ENCODE data around the gene GULP1. TPM values are rescaled to one million over a fixed set of nuclear protein-coding genes. Genes with fewer than 3 reads are reported as not detected.
A peak's percentile ranks its signal among the peaks of the same experiment; 100 is the strongest.

GULP1 gene
- total RNA-seq, 1 experiment from 2014 or later = 75.1 TPM

DNA sequence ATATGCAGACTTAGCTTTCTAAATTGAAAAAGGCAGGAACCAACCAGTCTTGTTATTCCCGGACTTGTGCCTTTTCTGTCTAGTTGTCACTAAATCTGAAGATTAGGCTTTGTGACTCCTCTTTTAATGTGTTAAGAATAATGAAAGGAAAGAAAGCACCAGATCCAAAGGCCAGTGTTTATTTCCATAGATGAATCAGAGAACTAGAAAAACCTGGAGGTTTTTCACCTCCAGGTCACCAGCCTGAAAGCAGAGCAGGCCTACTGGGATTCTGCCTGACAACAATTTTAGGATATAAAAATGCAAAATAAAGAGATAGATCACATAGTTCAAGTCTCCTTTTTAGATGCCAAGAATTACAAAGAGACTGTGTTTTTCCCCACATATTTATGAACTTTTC lies 160.4 kb downstream of the GULP1 start (continued):
- no peak for TF ChIP-seq HMGA2 (CRISPR knock-in tag; IDR thresholded peaks at IDR 0.05)
- TF ChIP-seq NR1H2 (CRISPR knock-in tag; IDR thresholded peaks at IDR 0.05) = no peak
- TF ChIP-seq ESRRA (CRISPR knock-in tag; IDR thresholded peaks at IDR 0.05; ENCODE audit: borderline replicate concordance) = no peak
- no peak for TF ChIP-seq JUN (CRISPR knock-in tag; IDR thresholded peaks at IDR 0.05)
- no peak for TF ChIP-seq ZNF671 (CRISPR knock-in tag; IDR thresholded peaks at IDR 0.05)
- TF ChIP-seq MYBL2 (CRISPR knock-in tag; IDR thresholded peaks at IDR 0.05) = no peak
- TF ChIP-seq, protein P1, sequence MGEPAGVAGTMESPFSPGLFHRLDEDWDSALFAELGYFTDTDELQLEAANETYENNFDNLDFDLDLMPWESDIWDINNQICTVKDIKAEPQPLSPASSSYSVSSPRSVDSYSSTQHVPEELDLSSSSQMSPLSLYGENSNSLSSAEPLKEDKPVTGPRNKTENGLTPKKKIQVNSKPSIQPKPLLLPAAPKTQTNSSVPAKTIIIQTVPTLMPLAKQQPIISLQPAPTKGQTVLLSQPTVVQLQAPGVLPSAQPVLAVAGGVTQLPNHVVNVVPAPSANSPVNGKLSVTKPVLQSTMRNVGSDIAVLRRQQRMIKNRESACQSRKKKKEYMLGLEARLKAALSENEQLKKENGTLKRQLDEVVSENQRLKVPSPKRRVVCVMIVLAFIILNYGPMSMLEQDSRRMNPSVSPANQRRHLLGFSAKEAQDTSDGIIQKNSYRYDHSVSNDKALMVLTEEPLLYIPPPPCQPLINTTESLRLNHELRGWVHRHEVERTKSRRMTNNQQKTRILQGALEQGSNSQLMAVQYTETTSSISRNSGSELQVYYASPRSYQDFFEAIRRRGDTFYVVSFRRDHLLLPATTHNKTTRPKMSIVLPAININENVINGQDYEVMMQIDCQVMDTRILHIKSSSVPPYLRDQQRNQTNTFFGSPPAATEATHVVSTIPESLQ (CRISPR knock-in tag; IDR thresholded peaks at IDR 0.05) = no peak
- no peak for TF ChIP-seq CREB1 (CRISPR knock-in tag; IDR thresholded peaks at IDR 0.05)
- TF ChIP-seq, protein P2, sequence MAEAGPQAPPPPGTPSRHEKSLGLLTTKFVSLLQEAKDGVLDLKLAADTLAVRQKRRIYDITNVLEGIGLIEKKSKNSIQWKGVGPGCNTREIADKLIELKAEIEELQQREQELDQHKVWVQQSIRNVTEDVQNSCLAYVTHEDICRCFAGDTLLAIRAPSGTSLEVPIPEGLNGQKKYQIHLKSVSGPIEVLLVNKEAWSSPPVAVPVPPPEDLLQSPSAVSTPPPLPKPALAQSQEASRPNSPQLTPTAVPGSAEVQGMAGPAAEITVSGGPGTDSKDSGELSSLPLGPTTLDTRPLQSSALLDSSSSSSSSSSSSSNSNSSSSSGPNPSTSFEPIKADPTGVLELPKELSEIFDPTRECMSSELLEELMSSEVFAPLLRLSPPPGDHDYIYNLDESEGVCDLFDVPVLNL (CRISPR knock-in tag; IDR thresholded peaks at IDR 0.05; ENCODE audit: borderline replicate concordance, low read depth) = no peak
- TF ChIP-seq GRHL2 (CRISPR knock-in tag; IDR thresholded peaks at IDR 0.05; ENCODE audit: insufficient replicate concordance, severe bottlenecking) = no peak

DNA sequence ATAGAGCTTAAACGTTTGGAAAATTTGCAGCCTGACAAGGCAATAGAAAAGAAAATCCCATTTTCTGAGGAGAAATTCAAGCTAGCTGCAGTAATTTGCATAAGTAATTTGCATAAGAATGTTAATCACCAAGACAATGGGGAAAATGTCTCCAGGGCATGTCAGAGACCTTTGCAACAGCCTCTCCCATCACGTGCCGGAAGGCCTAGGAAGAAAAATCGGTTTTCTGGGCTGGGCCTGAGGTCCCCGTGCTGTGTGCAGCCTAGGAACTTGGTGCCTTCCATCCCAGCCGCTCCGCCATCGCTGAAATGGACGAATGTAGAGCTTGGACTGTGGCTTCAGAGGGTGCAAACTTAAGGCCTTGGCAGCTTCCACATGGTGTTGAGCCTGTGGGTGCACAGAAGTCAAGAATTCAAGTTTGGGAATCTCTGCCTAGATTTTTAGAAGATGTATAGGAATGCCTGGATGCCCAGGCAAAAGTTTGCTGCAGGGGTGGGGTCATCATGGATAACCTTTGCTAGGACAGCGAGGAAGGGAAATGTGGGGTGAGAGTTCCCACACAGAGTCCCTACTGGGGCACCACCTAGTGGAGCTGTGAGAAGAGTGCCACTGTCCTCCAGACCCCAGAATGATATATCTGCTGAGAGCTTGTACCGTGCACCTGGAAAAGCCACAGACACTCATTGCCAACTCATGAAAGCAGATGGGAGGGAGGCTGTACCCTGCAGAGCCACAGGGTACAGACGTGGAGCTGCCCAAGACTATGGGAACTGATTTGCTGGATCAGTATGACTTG lies 164.6 kb downstream of the GULP1 start:
- H3K27ac Mint-ChIP-seq = peak overlapping the region; percentile 95
- peaks cover 75% of the 10 kb centered on the region for H3K9me3 Mint-ChIP-seq
- CTCF ChIA-PET = interaction anchor here (0.9 to 1.6 kb wide), 3 partner anchors 86 to 164 kb away, joined by 3 to 10 read pairs (median 3); partner anchors contain the start of gene GULP1
- TF ChIP-seq, protein P3, sequence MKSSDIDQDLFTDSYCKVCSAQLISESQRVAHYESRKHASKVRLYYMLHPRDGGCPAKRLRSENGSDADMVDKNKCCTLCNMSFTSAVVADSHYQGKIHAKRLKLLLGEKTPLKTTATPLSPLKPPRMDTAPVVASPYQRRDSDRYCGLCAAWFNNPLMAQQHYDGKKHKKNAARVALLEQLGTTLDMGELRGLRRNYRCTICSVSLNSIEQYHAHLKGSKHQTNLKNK (CRISPR knock-in tag; IDR thresholded peaks at IDR 0.05) = no peak
- TF ChIP-seq, protein P2 (CRISPR knock-in tag; IDR thresholded peaks at IDR 0.05; ENCODE audit: borderline replicate concordance, low read depth) = no peak
- no peak for TF ChIP-seq KAT7 (CRISPR knock-in tag; IDR thresholded peaks at IDR 0.05; ENCODE audit: borderline replicate concordance)
- no peak for TF ChIP-seq NFE2L1 (CRISPR knock-in tag; IDR thresholded peaks at IDR 0.05)
- TF ChIP-seq RORB (CRISPR knock-in tag; IDR thresholded peaks at IDR 0.05) = no peak
- TF ChIP-seq, protein P4, sequence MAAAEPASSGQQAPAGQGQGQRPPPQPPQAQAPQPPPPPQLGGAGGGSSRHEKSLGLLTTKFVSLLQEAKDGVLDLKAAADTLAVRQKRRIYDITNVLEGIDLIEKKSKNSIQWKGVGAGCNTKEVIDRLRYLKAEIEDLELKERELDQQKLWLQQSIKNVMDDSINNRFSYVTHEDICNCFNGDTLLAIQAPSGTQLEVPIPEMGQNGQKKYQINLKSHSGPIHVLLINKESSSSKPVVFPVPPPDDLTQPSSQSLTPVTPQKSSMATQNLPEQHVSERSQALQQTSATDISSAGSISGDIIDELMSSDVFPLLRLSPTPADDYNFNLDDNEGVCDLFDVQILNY (CRISPR knock-in tag; IDR thresholded peaks at IDR 0.05) = no peak
- no peak for TF ChIP-seq ATF1 (CRISPR knock-in tag; IDR thresholded peaks at IDR 0.05)
- TF ChIP-seq ZNF671 (CRISPR knock-in tag; IDR thresholded peaks at IDR 0.05) = no peak
- TF ChIP-seq, protein P5, sequence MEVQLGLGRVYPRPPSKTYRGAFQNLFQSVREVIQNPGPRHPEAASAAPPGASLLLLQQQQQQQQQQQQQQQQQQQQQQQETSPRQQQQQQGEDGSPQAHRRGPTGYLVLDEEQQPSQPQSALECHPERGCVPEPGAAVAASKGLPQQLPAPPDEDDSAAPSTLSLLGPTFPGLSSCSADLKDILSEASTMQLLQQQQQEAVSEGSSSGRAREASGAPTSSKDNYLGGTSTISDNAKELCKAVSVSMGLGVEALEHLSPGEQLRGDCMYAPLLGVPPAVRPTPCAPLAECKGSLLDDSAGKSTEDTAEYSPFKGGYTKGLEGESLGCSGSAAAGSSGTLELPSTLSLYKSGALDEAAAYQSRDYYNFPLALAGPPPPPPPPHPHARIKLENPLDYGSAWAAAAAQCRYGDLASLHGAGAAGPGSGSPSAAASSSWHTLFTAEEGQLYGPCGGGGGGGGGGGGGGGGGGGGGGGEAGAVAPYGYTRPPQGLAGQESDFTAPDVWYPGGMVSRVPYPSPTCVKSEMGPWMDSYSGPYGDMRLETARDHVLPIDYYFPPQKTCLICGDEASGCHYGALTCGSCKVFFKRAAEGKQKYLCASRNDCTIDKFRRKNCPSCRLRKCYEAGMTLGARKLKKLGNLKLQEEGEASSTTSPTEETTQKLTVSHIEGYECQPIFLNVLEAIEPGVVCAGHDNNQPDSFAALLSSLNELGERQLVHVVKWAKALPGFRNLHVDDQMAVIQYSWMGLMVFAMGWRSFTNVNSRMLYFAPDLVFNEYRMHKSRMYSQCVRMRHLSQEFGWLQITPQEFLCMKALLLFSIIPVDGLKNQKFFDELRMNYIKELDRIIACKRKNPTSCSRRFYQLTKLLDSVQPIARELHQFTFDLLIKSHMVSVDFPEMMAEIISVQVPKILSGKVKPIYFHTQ (CRISPR knock-in tag; IDR thresholded peaks at IDR 0.05) = peak; percentile 57; the same call in 1 of the 2 replicates
- no peak for TF ChIP-seq CREM (CRISPR knock-in tag; IDR thresholded peaks at IDR 0.05)
- TF ChIP-seq, protein P1 (CRISPR knock-in tag; IDR thresholded peaks at IDR 0.05) = no peak
- TF ChIP-seq ZNF232 (CRISPR knock-in tag; IDR thresholded peaks at IDR 0.05) = no peak; the same call in 1 of the 2 replicates
- no peak for TF ChIP-seq EMX1 (CRISPR knock-in tag; IDR thresholded peaks at IDR 0.05)
- TF ChIP-seq FOXP1 (CRISPR knock-in tag; IDR thresholded peaks at IDR 0.05; ENCODE audit: borderline replicate concordance) = no peak
- TF ChIP-seq ESRRA (CRISPR knock-in tag; IDR thresholded peaks at IDR 0.05; ENCODE audit: borderline replicate concordance) = no peak
- TF ChIP-seq JUN (CRISPR knock-in tag; IDR thresholded peaks at IDR 0.05) = no peak

More for the DNA sequence above, 164.6 kb downstream of the GULP1 start:
- peak overlapping the region; percentile 14; the same call in 1 of the 2 replicates for H3K4me3 Mint-ChIP-seq
- H3K27me3 Mint-ChIP-seq (ENCODE audit: low read depth) = peaks cover 2% of the 10 kb centered on the region; the same call in 1 of the 2 replicates
- DNase-seq (ENCODE audit: low spot score) (peak; percentile 67), ATAC-seq (peak; percentile 97)
- H3K4me1 Mint-ChIP-seq = peaks cover 57% of the 10 kb centered on the region
- H3K36me3 Mint-ChIP-seq = peaks cover 81% of the 10 kb centered on the region
- POLR2A ChIA-PET = interaction anchor here (0.9 kb wide), 1 partner anchor 164 kb away, joined by 3 read pairs; the partner anchor contains the start of gene GULP1

Data from WTC11 (cell line).